HG03103 (cell line): ENCODE data around the gene EDC4.
"Not testable (repeated sequence)": the region's sequence is repeated elsewhere in the genome, so short reads cannot be mapped to it uniquely, and the experiment has no call there.

Source experiments
- ATAC-seq: cut with Tn5 transposase; IDR thresholded peaks from one replicate; pipeline ENCODE4 v1.9.1; 2021; ENCODE audit warnings: low read depth; ENCODE audit not compliant: unreplicated experiment

Gene EDC4

GRCh38 chr16:67872631-67873434 lies at the start of gene EDC4:
TSS of gene EDC4 (plus strand) at chr16:67873052. CDS start at chr16:67873262, 210 bp downstream.
- peak; percentile 69 for ATAC-seq

- no peak for ATAC-seq
Observed at GRCh38 chr16:67825119-67825518, 47.7 kb upstream of the EDC4 start.

- ATAC-seq, result no peak
Observed at GRCh38 chr16:67825906-67826305, 46.9 kb upstream of the EDC4 start.

GRCh38 chr16:67828651-67829050 lies 44.2 kb upstream of the EDC4 start:
- ATAC-seq, result no peak

GRCh38 chr16:67833030-67833414 lies 39.8 kb upstream of the EDC4 start:
- no peak for ATAC-seq

GRCh38 chr16:67833415-67834241 lies 39.2 kb upstream of the EDC4 start:
- peak; percentile 93 for ATAC-seq

- no peak for ATAC-seq
Observed at GRCh38 chr16:67834242-67834614, 38.6 kb upstream of the EDC4 start.

- ATAC-seq, result not testable (repeated sequence)
Observed at GRCh38 chr16:67837190-67837589, 35.7 kb upstream of the EDC4 start.

GRCh38 chr16:67837811-67838210 lies 35.0 kb upstream of the EDC4 start:
- ATAC-seq, result no peak

- ATAC-seq, result no peak
Observed at GRCh38 chr16:67841198-67841815, 31.5 kb upstream of the EDC4 start.

- peak; percentile 34 for ATAC-seq
Observed at GRCh38 chr16:67841816-67842508, 30.9 kb upstream of the EDC4 start, which contains the start of gene THAP11. TSS of gene THAP11 (plus strand) at chr16:67842320. CDS start at chr16:67842555, 235 bp downstream.

- peak; percentile 2 for ATAC-seq
Observed at GRCh38 chr16:67842509-67843342, 30.1 kb upstream of the EDC4 start.

GRCh38 chr16:67843343-67843765 lies 29.5 kb upstream of the EDC4 start:
- no peak for ATAC-seq

- ATAC-seq, result no peak
Observed at GRCh38 chr16:67844497-67844896, 28.4 kb upstream of the EDC4 start.

GRCh38 chr16:67845291-67846062 lies 27.4 kb upstream of the EDC4 start:
- no peak for ATAC-seq

- ATAC-seq, result no peak
Observed at GRCh38 chr16:67846063-67846319, 26.9 kb upstream of the EDC4 start.

GRCh38 chr16:67846320-67847063 lies 26.4 kb upstream of the EDC4 start, which contains the start of gene NUTF2:
TSS of gene NUTF2 (plus strand) at chr16:67846933. CDS start at chr16:67865131, 18,198 bp downstream.
- ATAC-seq, result peak; percentile 53
